Globus pallidus (tissue), 1 donor: ENCODE data around the gene VWA8.
"Not testable (repeated sequence)": the region's sequence is repeated elsewhere in the genome, so short reads cannot be mapped to it uniquely, and the experiment has no call there.

ENCODE experiments used
- DNase-seq: peaks from one replicate; pipeline ENCODE4 v3.0.0-alpha.2; 2015; ENCODE audit warnings: low spot score

The VWA8 gene

GRCh38 chr13:41554626-41555386 lies 406.1 kb downstream of the VWA8 start:
- DNase-seq, result no peak

- no peak for DNase-seq
Observed at GRCh38 chr13:41554180-41554579, 406.7 kb downstream of the VWA8 start.

GRCh38 chr13:41552031-41552430 lies 408.9 kb downstream of the VWA8 start:
- DNase-seq, result no peak

- DNase-seq, result no peak
Observed at GRCh38 chr13:41550276-41550675, 410.6 kb downstream of the VWA8 start.

- no peak for DNase-seq
Observed at GRCh38 chr13:41549491-41549890, 411.4 kb downstream of the VWA8 start.

GRCh38 chr13:41548910-41549309 lies 412.0 kb downstream of the VWA8 start:
- no peak for DNase-seq

- peak; percentile 57 for DNase-seq
Observed at GRCh38 chr13:41548031-41548430, 412.9 kb downstream of the VWA8 start.

- peak; percentile 99 for DNase-seq
Observed at GRCh38 chr13:41547251-41548000, 413.5 kb downstream of the VWA8 start.

GRCh38 chr13:41546372-41547190 lies 414.3 kb downstream of the VWA8 start:
- DNase-seq, result peak; percentile 55

GRCh38 chr13:41545432-41545707 lies 415.5 kb downstream of the VWA8 start:
- DNase-seq, result no peak

GRCh38 chr13:41543664-41544300 lies 417.1 kb downstream of the VWA8 start:
- no peak for DNase-seq

- not testable (repeated sequence) for DNase-seq
Observed at GRCh38 chr13:41542799-41543198, 418.1 kb downstream of the VWA8 start.

GRCh38 chr13:41542281-41542680 lies 418.6 kb downstream of the VWA8 start:
- DNase-seq, result no peak

- DNase-seq, result peak; percentile 34
Observed at GRCh38 chr13:41541142-41541938, 419.6 kb downstream of the VWA8 start.

GRCh38 chr13:41540240-41540639 lies 420.7 kb downstream of the VWA8 start:
- not testable (repeated sequence) for DNase-seq

GRCh38 chr13:41533266-41534052 lies 427.4 kb downstream of the VWA8 start:
- DNase-seq, result no peak

- DNase-seq, result no peak
Observed at GRCh38 chr13:41528021-41528420, 432.9 kb downstream of the VWA8 start.

- DNase-seq, result no peak
Observed at GRCh38 chr13:41520660-41521630, 440.0 kb downstream of the VWA8 start.

- no peak for DNase-seq
Observed at GRCh38 chr13:41520016-41520659, 440.8 kb downstream of the VWA8 start.
